Anterior cingulate cortex (tissue), 58 donors: ENCODE measurements around the gene SEC14L1.
A peak's percentile ranks its signal among the peaks of the same experiment; 100 is the strongest.

Experiments used
- DNase-seq, 58 donors: peaks; one replicate each; lab custom pipeline; 2025; lab: John Stamatoyannopoulos, UW

SEC14L1 gene

DNA sequence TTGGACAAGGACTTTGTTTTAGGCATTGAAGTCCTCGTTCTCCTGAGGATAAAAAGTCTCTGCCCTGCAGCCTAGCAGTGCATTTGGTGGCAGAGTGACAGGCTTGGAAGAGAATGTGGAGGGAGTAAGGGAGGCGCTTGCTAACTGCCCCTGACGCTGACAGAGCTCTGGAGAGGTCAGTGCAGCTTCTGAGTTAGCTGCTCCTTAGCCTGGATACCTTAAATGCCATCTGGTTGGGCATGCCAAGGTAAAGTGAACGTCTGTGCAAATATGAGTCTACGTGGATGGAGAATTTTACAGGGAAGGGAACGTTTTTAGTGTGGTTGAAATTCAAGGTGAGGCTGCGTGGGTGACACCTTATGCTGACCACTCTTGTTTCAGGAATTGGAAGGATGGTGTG is 44.4 kb downstream of the SEC14L1 start:
- no peak for DNase-seq

DNA sequence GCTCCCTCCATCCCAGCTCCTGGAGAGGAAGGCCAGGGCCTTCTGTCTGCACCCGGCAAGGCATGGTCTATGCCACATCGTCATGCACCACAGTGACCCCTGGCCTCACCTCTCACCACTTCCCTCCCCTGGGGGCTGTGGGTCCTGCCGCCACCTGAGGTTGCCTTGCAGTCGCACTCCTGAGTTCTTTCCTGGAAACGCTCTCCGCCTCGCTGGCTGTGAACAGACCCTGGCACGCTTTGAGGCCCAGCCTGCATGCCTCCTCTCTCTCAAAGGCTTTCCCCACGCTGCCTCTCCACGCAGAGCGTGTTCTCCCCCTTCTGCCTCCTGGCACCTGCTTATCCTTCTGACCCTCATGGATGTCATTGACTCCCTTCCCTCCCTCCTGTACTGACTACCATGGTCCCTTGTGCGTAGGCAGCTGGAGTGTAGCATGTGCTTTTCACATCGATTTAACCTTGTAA is 45.4 kb downstream of the SEC14L1 start:
- DNase-seq, result peak in 13 of 58 donors; percentile 14 to 43 (median 26)

GRCh38 chr17:77188084-77189066 is 47.6 kb downstream of the SEC14L1 start:
- no peak for DNase-seq

- no peak for DNase-seq
These were observed 48.4 kb downstream of the SEC14L1 start for GRCh38 chr17:77189148-77189547.

DNA sequence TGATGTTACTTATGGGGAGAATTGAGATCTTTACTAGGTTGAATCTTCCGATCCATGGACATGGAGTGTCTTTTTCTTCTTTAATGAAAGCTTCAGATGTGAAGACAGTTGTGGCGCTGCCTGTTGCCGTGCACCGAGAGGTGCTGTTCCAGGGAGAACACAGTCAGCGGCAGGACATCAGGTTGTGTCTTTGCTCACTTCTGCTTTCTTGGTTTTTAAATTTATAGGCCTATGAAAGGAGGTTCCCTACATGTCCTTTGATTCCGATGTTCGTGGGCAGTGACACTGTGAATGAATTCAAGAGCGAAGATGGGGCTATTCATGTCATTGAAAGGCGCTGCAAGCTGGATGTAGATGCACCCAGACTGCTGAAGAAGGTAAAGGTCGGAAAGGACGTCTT is 49.8 kb downstream of the SEC14L1 start:
- DNase-seq, result no peak

GRCh38 chr17:77191244-77191643 is 50.5 kb downstream of the SEC14L1 start:
- no peak for DNase-seq

GRCh38 chr17:77193653-77194052 is 52.9 kb downstream of the SEC14L1 start:
- DNase-seq, result no peak

- DNase-seq, result no peak
These were observed 53.4 kb downstream of the SEC14L1 start for GRCh38 chr17:77194179-77194578.

GRCh38 chr17:77196251-77196650 is 55.5 kb downstream of the SEC14L1 start:
- DNase-seq, result no peak

DNA sequence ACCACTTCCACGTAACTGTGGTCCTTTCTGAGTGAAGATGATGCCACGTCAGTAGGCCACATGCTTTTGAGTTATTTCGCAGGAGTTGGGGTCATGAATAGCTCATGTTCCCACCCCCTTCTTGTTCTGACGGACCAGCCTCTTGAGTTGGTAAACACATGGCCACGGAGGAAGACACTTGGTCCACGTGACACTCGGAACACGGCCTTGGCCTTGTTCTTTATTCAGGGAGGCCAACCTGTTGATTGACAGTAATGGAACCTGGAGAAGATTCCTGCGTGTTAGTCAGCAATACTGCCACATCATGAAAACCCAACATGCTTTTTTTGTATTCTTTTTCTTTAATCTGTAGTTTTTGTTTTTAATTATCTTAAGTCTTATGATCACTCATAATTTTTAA is 56.3 kb downstream of the SEC14L1 start:
- DNase-seq, result no peak

DNA sequence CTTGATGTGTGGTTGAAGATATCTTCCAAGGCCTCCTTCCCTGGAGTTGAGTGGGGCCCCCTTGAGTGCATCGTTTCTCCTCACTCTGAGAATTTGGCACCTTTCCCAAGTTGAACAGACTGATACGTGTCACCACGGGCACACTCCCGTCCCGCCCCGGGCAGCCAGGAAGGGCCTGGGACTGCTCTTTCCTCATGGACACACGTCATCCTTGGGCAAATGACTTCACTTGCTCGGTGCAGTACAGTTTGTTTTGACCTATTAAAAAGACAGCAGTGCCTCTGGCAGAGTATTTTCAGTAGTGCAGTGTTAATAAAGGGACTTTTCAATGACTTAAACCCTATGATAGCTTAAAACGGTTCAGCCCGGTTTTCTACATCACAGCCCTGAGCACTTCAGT is 59.9 kb downstream of the SEC14L1 start:
- no peak for DNase-seq

- no peak for DNase-seq
These were observed 62.7 kb downstream of the SEC14L1 start for GRCh38 chr17:77203436-77203835.

DNA sequence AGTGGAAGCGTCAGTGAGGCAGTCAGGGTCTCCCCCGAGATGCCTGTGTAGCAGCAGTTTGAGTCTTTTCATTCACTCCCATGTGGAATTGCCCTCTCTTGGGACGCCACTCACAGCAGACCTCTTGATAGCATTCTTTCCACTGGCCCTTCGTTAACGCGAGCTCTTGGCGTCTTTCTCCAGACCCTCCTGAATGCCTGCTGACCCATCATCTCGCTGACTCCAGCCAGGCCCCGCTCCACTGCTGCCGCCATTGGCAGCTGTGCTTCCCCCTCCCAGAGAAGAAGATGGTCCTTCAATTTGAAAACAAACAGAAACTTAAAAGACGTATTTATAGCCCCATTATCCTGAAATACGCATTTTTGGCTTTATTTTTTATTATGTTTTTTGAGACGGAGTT is 63.1 kb downstream of the SEC14L1 start:
- DNase-seq, result no peak

- no peak for DNase-seq
These were observed 63.8 kb downstream of the SEC14L1 start for GRCh38 chr17:77204536-77204935.

DNA sequence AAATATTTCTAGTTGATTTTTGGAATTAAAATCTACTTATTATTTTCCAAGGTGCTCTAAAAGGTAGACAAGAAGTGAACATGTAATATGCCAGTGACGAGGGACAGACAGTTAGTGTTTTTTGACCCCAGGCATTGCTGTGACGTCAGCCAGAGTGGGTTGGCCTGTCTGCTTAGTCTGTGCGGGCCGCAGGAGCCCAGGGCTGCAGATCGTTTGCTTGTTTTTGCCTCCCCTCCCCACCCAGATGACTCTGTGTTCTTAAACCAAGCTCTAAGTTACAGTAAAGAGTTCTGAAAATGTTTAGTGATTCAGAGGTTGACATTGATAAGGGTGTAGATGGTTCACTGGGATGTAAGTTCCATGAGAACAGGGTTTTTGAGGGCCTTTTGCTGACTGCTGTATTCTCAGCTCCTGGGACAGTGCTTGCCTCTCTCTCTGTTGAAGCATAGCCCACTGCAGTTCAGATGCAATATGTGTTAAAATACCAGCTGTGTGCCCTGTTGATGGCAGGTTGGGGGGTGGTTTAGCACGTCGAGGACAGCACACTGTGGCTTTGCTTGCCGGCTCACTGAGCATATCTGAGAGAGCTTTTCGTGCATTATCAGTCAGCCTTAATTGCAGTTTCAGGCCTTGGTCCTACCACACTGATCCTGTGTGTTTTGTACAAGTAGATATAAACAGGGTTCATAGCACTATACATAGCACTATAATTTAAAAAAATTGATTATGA is 64.8 kb downstream of the SEC14L1 start:
- DNase-seq, result no peak

- no peak for DNase-seq
These were observed 65.6 kb downstream of the SEC14L1 start for GRCh38 chr17:77206158-77206956.

DNA sequence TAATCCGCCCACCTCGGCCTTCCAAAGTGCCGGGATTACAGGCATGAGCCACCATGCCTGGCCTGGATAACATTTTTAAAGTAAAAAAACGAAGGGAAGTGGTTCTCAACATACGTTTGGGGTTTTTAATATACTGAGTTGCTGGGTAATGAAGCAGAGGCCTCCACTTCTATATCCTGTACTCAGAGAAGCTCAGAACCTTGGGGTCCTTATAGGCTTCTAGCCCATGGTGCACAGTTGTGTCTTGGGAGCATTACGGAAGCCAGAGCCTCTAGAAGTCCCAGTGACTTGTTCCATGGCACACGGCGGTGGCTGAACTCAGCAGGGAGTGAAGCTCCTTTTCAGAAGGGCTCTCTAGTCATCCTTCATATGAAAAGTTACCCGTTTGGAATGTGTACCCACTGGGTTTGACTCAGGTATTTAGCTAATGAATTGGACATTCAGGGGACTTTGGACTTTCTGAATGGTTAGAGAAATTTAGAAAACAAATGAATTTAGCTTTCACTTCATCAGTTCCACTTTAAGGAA is 67.0 kb downstream of the SEC14L1 start:
- DNase-seq, result no peak

DNA sequence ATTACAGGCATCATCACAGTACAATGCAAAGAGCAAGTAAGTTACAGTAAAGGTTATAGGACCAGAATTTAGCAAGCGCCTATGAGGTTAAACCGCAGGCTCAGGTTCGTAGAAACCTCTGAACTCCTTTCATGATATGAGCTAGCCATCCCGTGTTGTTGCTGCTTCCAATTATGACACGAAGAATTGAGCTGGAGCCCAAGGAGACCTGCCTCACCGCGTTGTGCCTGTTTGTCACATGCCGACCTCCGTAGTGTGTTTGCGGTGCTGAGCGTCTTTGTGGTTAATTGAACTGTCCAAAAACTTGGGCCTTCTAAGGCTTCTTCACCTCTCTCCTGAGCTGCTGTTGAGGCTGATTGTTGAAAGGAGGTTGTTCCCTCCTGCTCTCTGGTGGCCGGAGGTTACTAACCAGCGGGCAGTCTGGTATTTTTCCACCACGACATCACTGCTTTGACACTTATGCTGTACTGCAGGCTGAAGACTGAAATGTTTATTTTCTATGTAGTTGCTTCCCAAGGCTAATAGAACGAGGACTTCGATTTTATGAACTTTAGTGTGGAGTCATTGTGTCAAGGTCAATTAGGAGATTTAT is 67.5 kb downstream of the SEC14L1 start:
- DNase-seq, result peak in 25 of 58 donors; percentile 18 to 75 (median 46)

- no peak for DNase-seq
These were observed 68.1 kb downstream of the SEC14L1 start for GRCh38 chr17:77208856-77209255.

DNA sequence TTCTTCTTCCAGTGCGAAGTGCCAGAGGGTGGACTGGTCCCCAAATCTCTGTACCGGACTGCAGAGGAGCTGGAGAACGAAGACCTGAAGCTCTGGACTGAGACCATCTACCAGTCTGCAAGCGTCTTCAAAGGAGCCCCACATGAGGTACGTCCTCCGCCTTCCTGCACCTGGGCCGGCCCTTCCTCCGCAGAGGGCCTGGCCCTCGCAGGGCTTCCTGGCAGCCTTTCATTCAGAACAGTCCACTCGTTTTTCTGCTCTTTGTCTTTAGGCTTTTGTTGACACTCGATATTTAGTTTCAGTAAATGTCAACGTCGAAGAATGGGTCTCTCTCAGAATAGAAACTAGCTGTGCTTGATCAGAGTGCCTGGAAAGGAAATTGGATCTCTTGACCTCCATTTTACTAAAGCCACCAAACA is 68.6 kb downstream of the SEC14L1 start:
- DNase-seq, result no peak
